ENCODE data around the gene CAMSAP3.

CAMSAP3 gene

DNA sequence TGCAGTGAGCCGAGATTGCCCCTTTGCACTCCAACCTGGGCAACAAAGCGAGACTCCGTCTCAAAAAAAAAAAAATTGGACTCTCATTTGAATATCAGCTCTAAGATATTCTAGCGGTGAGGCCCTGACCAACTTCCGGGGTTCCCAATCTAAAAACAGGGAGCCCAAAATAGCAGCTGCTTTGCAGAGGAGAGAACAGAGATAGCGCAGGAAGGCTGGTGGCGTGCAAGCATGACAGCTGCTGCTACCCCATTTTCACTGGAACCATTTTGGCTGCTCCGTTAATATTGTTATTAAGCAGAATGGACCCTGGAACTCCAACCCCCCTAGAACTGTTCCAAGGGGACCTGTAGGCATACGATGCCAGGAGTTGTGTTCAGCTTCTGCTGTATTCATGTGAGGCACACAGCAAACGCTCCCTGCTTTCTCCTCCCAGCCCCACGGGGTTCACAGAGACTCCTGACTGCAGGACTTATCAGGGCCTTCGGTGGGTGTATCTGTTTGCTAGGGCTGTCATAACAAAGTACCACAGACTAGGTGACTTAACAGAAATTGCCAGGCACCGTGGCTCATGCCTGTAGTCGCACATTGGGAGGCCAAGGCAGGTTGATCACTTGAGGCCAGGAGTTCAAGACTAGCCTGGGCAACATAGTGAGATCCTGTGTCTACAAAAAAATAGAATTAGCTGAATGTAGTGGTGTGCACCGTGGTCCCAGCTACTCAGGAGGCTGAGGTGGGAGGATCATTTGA is 52.8 kb downstream of the CAMSAP3 start:
- no peak for DNase-seq (ENCODE audit: low spot score)

DNA sequence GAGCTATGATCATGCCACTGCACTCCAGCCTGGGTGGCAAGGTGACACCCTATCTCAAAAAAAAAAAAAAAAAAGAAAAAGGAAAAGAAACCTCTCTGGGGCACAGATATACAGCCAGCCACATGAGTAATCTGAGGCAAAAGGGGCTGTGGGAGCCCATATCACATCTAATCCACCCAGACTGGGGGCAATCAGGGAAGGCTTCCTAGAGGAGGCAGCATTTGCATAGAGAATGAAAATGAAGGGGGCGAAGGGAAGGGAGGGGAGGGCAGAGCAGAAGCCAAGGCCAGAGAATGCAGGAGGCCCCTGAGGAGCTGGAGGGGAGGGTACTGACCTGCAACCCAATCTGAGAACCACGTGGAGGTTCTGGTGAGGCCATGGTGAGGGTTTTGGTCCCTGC is 54.5 kb downstream of the CAMSAP3 start:
- no peak for DNase-seq (ENCODE audit: low spot score)

DNA sequence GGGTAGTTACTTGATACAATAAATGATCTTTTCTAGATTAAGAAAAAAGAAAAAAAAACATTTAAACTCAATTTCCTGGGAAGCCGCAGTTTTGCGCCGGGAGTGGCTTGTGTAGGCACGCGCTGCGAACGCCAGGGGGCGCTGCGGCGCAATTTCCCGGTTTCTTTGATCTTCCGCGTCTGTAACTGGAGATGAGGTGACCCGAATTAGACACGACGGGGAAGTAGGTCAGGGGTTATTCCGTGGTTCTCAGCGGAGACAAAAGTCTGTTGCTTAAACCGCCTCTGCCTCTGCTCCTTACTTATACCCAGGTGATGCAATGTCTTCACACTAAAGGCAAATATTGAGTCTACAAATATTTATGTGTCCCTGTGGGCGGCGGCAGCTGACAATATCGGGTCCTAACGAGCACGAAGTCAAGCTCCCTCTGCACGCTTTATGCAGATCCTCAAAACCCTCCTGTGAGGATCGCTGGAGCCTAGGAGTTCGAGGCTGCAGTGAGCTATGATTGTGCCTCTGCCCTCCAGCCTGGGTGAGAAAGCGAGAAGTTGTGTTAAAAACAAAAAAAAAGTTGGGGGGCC is 56.5 kb downstream of the CAMSAP3 start:
- DNase-seq (ENCODE audit: low spot score) = peak; percentile 81

DNA sequence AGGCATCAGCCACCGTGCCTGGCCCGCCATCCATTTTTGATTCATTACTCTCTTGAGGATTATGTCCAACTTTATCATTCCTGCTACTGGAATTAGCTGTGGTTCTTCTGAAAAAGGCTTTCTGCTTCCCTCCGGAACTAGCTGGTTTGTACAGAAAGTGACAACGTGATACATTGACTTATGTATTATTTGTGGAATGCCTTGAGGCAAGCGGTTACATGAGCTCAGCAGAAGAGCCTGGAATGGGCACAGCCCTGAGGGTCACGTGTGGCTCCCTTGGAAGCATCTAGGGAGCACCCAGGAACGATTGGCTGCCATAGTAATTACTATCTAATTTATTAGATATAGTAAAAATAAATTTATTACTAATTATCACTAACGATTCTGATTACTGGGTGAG is 58.7 kb downstream of the CAMSAP3 start:
- no peak for DNase-seq (ENCODE audit: low spot score)

DNA sequence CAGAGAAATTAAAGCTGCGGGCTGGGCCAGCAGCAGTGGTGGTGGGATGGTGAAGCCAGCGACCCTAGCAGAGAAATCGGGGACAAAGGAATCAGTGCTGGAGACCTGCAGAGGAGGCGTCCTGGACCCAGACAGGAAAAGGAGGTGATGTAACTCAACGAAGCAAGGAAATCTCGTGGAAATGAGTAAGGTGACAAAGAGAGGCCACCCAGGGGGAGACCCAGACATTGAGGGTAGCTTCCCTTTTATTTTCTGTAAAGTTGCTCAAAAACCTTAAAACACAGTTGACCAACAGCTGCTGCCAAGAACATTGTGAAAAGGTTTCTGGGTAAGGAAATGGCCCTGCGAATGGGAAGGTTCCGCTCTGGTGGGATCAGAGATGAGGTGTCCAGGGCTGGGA is 59.9 kb downstream of the CAMSAP3 start:
- DNase-seq (ENCODE audit: low spot score) = no peak

DNA sequence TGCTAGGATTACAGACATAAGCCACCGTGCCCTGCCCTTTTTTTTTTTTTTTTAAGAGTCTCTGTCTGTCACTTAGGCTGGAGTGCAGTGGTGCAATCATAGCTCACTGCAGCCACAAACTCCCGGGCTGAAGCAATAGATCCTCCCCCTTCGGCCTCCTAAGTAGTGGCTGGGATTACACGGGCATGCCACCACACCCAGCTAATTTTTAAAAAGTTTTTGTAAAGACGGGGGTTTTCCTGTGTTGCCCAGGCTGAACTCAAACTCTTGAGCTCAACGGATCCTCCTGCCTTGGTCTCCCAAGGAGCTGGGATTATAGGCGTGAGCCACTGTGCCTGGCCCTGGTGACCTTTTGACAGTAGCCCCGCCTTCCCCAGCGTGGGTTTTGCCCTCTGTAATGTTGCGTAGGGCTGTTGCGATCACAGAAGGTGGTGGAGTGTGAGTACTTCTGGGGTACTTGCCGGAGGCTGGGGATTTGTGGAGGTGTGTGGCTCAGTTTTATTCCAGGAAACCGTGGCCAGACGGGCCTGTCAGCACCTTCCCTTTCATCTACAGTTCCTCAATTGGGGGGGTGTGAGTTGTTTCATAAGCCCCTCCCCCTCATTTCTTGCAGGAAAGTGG is 61.6 kb downstream of the CAMSAP3 start:
- DNase-seq (ENCODE audit: low spot score) = no peak

DNA sequence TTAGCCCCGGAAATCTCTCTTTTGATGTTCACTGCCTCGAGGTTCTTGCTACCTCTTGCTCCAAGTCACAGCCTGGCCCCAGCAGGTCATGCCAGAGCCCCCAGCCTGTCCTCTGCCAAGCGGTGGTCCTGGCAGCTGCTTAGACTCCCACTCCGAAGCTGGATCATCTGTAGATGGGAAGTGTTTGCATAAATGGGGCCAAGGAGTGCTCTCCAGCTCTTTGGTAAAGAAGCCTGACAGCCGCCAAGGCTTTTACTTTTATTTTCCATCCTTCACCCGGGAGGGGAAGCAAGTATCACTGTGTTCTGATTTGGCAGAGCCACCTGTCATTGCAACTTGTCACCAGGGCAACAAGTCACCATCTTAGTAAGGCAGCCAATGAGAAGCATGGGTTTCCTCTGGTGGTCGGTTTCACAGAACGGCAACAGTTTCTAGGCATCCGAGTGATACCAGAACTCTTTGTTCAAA is 62.6 kb downstream of the CAMSAP3 start:
- DNase-seq (ENCODE audit: low spot score) = peak; percentile 46

DNA sequence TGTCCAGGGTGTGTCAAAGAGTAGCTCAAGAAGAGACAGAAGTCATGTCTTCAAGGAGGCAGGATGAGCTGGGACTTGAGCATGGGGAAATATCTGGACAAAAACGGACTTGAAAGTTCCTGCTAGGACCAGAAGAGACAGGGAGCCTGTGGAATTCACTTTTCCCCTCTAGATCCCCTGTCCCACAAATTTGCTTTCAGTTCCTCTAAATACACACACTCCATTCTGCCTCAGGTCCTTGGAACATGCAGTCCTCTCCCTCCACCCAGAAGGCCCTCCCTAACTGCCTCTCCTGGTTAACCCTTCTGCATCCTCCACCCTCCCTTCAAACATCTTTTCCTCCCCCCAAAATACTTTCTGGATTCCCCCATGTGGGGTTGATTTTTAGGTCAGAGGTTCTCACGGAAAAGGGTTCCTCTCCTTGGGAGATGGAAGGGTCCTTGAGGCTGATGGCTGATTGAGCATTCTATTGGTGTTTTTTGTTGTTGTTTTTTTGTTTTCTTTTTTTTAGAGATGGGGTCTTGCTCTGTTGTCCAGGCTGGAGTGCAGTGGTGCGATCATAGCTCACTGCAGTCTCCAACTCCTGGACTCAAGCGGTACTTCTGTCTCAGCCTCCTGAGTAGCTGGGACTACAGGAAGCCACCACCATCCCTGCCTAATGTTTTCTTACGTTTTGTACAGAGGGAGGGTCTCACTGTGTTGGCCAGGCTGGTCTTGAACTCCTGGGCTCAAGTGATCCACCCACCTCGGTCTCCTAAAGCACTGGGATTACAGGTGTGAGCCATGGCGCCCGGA is 66.3 kb downstream of the CAMSAP3 start:
- no peak for DNase-seq (ENCODE audit: low spot score)

DNA sequence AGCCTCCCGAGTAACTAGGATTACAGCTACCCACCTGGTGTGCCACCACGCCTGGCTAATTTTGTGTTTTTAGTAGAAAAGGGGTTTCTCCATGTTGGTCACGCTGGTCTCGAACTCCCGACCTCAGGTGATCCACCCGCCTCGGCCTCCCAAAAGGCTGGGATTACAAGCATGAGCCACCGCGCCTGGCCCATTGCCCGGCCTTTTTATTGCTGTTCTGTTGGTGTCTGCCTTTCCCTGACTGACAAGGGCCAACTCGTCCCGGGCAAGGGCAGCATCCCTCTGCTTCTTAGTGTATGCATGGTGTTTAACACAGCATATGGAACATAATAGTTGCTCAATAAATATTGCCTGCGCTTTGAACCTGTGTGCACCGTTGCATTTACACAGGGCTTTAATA is 67.0 kb downstream of the CAMSAP3 start:
- no peak for DNase-seq (ENCODE audit: low spot score)

DNA sequence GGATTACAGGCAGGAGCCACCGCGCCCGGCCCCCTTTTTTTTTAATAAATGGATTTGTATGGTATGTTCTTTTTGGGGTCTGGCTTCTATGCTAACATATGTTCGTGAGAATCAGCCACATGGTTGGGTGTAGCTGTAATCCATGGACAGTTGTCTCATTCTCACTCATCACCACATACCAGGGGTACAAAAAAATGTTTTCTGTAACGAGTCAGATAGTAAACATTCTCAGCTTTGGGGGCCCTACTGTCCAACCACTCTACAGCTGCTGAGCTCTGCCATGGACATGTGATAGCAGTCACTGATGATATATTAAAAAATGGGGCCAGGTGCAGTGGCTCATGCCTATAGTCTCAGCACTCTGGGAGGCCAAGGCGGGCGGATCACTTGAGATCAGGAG is 68.0 kb downstream of the CAMSAP3 start:
- no peak for DNase-seq (ENCODE audit: low spot score)

DNA sequence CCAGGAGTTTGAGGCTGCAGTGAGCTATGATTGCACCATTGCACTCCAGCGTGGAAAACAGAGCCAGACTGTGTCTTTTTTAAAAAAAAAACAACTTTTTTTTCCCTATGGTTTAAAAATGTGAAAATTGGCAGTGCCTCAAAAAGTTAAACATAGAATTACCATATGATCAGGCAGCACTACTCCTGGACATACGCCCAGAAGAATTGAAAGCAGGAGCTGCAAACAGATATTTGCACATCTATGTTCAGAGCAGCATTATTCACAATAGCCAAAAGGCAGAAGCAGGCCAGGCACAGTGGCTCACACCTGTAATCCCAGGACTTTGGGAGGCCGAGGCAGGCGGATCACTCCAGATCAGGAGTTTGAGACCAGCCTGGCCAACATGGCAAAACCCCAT is 69.4 kb downstream of the CAMSAP3 start:
- DNase-seq (ENCODE audit: low spot score) = no peak

Small RNA genes within 50 kb of the gene (small RNA-seq; reads per million reads assigned to genes)
- gene MIR6792 = 0 to 0.04 reads per million in 2 experiments

All from SK-N-DZ (cell line).